Upper lobe of left lung (tissue), 4 donors: ENCODE data around the gene DTWD2.

Experiments
- EP300 ChIP-seq, 4 donors: sonication (generic); formaldehyde crosslinking; IDR thresholded peaks; one replicate each; pipeline ENCODE4 v1.5.1; 2017; ENCODE audit warnings: antibody characterized with exemption in 4 of 4, control low read depth in 2 of 4
- POLR2A ChIP-seq, 4 donors: fragments of 450-650 bp; IDR thresholded peaks; one replicate each; pipeline ENCODE4 v1.5.1; 2016 to 2017; ENCODE audit warnings: antibody characterized with exemption in 4 of 4, mild to moderate bottlenecking in 2 of 4
- TF ChIP-seq, protein P1 (sequence below), 6 experiments: fragments of 450-650 bp in 4 of 6; fragments of 200-600 bp in 2 of 6; sonication (generic) in 2 of 6; IDR thresholded peaks; one replicate each; pipeline ENCODE4 v1.5.1; 2016 to 2019; ENCODE audit warnings: antibody characterized with exemption in 6 of 6

DNA sequence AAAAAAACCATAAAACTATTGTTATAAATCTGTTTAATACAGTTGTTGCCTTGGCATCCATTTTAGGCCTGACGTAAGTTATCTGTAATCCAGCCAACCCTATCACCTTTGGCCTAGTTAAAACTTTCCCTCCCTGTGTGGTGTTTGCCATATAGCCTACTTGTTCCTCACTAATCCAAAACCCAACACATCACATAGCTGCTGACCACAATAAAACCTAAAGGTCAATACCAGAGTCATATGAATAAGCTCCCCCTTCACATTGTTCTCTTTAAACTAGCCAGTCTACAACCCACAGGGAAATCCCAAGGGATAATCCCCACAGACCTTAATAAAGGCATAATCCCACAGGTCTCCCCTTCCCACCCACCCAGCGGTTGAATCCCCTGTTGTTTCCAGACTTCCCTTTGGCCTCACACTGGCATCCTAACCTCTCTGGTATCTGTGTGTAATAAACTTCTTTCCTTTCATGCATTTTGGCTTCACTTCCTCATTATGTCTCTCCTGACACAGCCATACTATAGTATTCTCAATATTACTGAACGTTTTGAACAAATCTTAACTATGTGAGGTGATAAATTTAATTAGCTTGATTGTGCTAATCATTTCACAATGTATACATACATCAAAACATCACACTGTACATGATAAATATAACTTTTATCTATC is 50.8 kb downstream of the DTWD2 start:
- TF ChIP-seq POLR2A (IDR thresholded peaks at IDR 0.05) (no peak), EP300 (IDR thresholded peaks at IDR 0.05) (no peak)
- TF ChIP-seq, protein P1, sequence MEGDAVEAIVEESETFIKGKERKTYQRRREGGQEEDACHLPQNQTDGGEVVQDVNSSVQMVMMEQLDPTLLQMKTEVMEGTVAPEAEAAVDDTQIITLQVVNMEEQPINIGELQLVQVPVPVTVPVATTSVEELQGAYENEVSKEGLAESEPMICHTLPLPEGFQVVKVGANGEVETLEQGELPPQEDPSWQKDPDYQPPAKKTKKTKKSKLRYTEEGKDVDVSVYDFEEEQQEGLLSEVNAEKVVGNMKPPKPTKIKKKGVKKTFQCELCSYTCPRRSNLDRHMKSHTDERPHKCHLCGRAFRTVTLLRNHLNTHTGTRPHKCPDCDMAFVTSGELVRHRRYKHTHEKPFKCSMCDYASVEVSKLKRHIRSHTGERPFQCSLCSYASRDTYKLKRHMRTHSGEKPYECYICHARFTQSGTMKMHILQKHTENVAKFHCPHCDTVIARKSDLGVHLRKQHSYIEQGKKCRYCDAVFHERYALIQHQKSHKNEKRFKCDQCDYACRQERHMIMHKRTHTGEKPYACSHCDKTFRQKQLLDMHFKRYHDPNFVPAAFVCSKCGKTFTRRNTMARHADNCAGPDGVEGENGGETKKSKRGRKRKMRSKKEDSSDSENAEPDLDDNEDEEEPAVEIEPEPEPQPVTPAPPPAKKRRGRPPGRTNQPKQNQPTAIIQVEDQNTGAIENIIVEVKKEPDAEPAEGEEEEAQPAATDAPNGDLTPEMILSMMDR (IDR thresholded peaks at IDR 0.05), result no peak
